Measurements from ENCODE around the gene CFAP52.

Gene CFAP52

GRCh38 chr17:9575381-9576101, 901 bp upstream of the CFAP52 start, which contains the start of gene STX8:
Gene STX8, minus strand, starts transcription at chr17:9575820. Its CDS starts 12 bp downstream, at chr17:9575808.
- no peaks in the 10 kb centered on the region for H3K9me3 ChIP-seq (ENCODE audit: insufficient read depth, low read length)
- no peaks in the 10 kb centered on the region for H4K20me1 ChIP-seq (ENCODE audit: low read depth, low read length)
- peak within 1 kb of the TSS; percentile 86 for H3K9ac ChIP-seq (ENCODE audit: low read length)
- H3K4me3 ChIP-seq (ENCODE audit: insufficient read depth, low read length, poor library complexity, severe bottlenecking): peak within 1 kb of the TSS; percentile 97
- no peaks in the 10 kb centered on the region for H3K9me2 ChIP-seq (replicated peaks; ENCODE audit: insufficient read depth, low read length)
- peak within 1 kb of the TSS; percentile 87 for H2AFZ ChIP-seq (ENCODE audit: low read depth, low read length, severe bottlenecking)
- peak within 1 kb of the TSS; percentile 43 for H3K27ac ChIP-seq (ENCODE audit: low read depth, low read length)
- H3K27me3 ChIP-seq (ENCODE audit: low read length): no peaks in the 10 kb centered on the region
- H3K79me2 ChIP-seq (ENCODE audit: insufficient read depth, low read length): peaks cover 34% of the 10 kb centered on the region
- no peaks in the 10 kb centered on the region; the same call in 1 of the 2 replicates for H3F3A ChIP-seq (ENCODE audit: insufficient read depth)
- no peaks in the 10 kb centered on the region for H3K36me3 ChIP-seq (ENCODE audit: low read length)
- peak within 1 kb of the TSS; percentile 94 for H3K4me2 ChIP-seq (ENCODE audit: low read depth, low read length, poor library complexity, severe bottlenecking)
- TF ChIP-seq, protein P1, sequence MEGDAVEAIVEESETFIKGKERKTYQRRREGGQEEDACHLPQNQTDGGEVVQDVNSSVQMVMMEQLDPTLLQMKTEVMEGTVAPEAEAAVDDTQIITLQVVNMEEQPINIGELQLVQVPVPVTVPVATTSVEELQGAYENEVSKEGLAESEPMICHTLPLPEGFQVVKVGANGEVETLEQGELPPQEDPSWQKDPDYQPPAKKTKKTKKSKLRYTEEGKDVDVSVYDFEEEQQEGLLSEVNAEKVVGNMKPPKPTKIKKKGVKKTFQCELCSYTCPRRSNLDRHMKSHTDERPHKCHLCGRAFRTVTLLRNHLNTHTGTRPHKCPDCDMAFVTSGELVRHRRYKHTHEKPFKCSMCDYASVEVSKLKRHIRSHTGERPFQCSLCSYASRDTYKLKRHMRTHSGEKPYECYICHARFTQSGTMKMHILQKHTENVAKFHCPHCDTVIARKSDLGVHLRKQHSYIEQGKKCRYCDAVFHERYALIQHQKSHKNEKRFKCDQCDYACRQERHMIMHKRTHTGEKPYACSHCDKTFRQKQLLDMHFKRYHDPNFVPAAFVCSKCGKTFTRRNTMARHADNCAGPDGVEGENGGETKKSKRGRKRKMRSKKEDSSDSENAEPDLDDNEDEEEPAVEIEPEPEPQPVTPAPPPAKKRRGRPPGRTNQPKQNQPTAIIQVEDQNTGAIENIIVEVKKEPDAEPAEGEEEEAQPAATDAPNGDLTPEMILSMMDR (IDR thresholded peaks at IDR 0.05; ENCODE audit: insufficient read depth, low read length, poor library complexity, severe bottlenecking): no peak
- TF ChIP-seq EZH2phosphoT487 (conservative IDR thresholded peaks at IDR 0.05; ENCODE audit: low read length): no peak

DNA sequence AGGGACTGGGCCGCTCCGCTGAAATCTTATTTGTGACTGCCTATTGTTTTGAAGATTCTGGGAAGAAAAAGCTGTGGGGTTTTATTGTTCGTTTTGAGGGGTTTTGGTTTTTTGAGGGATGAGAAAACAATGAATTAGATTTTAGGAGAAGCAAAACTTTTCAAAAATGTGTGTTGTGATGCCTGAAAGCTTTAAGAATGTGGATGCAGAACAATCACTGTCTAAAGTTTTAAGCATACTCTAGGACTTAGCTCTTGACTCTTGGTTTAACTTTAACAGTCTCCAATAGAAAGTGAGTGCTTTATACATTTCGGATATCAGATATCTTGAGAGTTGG, 899 bp downstream of the CFAP52 start:
- Histone ChIP-seq H4K20me1 (ENCODE audit: low read depth, low read length) (no peaks in the 10 kb centered on the region), H3F3A (ENCODE audit: insufficient read depth) (no peaks in the 10 kb centered on the region; the same call in 1 of the 2 replicates), H3K9ac (ENCODE audit: low read length) (no peak overlapping the region), H3K4me2 (ENCODE audit: low read depth, low read length, poor library complexity, severe bottlenecking) (no peak overlapping the region), H3K36me3 (ENCODE audit: low read length) (no peaks in the 10 kb centered on the region), H3K27ac (ENCODE audit: low read depth, low read length) (no peak overlapping the region), H3K27me3 (ENCODE audit: low read length) (no peaks in the 10 kb centered on the region), H3K9me2 (replicated peaks; ENCODE audit: insufficient read depth, low read length) (no peaks in the 10 kb centered on the region), H2AFZ (ENCODE audit: low read depth, low read length, severe bottlenecking) (no peak overlapping the region), H3K79me2 (ENCODE audit: insufficient read depth, low read length) (peaks cover 20% of the 10 kb centered on the region), H3K4me3 (ENCODE audit: insufficient read depth, low read length, poor library complexity, severe bottlenecking) (no peak overlapping the region), H3K9me3 (ENCODE audit: insufficient read depth, low read length) (no peaks in the 10 kb centered on the region)
- no peak for TF ChIP-seq EZH2phosphoT487 (conservative IDR thresholded peaks at IDR 0.05; ENCODE audit: low read length)
- TF ChIP-seq, protein P1 (IDR thresholded peaks at IDR 0.05; ENCODE audit: insufficient read depth, low read length, poor library complexity, severe bottlenecking): no peak

- no peaks in the 10 kb centered on the region for H3K36me3 ChIP-seq (ENCODE audit: low read length)
- no peak overlapping the region for H3K4me3 ChIP-seq (ENCODE audit: insufficient read depth, low read length, poor library complexity, severe bottlenecking)
- no peak overlapping the region for H3K4me2 ChIP-seq (ENCODE audit: low read depth, low read length, poor library complexity, severe bottlenecking)
- no peak overlapping the region for H2AFZ ChIP-seq (ENCODE audit: low read depth, low read length, severe bottlenecking)
- peaks cover 11% of the 10 kb centered on the region; the same call in 1 of the 2 replicates for H3K9me3 ChIP-seq (ENCODE audit: insufficient read depth, low read length)
- H3K79me2 ChIP-seq (ENCODE audit: insufficient read depth, low read length): no peaks in the 10 kb centered on the region
- no peak overlapping the region for H3K27ac ChIP-seq (ENCODE audit: low read depth, low read length)
- no peaks in the 10 kb centered on the region for H3F3A ChIP-seq (ENCODE audit: insufficient read depth)
- no peaks in the 10 kb centered on the region for H3K27me3 ChIP-seq (ENCODE audit: low read length)
- TF ChIP-seq, protein P1 (IDR thresholded peaks at IDR 0.05; ENCODE audit: insufficient read depth, low read length, poor library complexity, severe bottlenecking): no peak
- no peak for TF ChIP-seq EZH2phosphoT487 (conservative IDR thresholded peaks at IDR 0.05; ENCODE audit: low read length)
- H3K9me2 ChIP-seq (replicated peaks; ENCODE audit: insufficient read depth, low read length): no peaks in the 10 kb centered on the region
- no peaks in the 10 kb centered on the region for H4K20me1 ChIP-seq (ENCODE audit: low read depth, low read length)
- no peak overlapping the region for H3K9ac ChIP-seq (ENCODE audit: low read length)
Measured at GRCh38 chr17:9587969-9588656, 11.7 kb downstream of the CFAP52 start.
